Vagina (tissue), 2 donors: Measurements from ENCODE around the gene SDHAF1. TPM values are rescaled to one million over a fixed set of nuclear protein-coding genes. Genes with fewer than 3 reads are reported as not detected.

Source experiments
- DNase-seq, 2 donors: peaks; one replicate each; pipeline ENCODE4 v3.0.0-alpha.2; 2017; ENCODE audit errors: extremely low spot score in 2 of 2
- H3K27ac ChIP-seq: fragments of 200-600 bp; sonication (generic); one replicate; pipeline ENCODE4 v1.5.1; 2019
- H3K27me3 ChIP-seq: fragments of 200-600 bp; sonication (generic); one replicate; pipeline ENCODE4 v1.5.1; 2019
- H3K36me3 ChIP-seq, 2 donors: fragments of 200-600 bp; sonication (generic); one replicate each; pipeline ENCODE4 v1.5.1; 2017 to 2019
- H3K4me1 ChIP-seq: fragments of 200-600 bp; sonication (generic); one replicate; pipeline ENCODE4 v1.5.1; 2019
- H3K4me3 ChIP-seq, 2 donors: fragments of 200-600 bp; sonication (generic); 1 replicate in 1 of 2; 2 replicates in 1 of 2; pipeline ENCODE4 v1.5.1; 2016 to 2019
- H3K9me3 ChIP-seq: fragments of 200-600 bp; sonication (generic); one replicate; pipeline ENCODE4 v1.5.1; 2019
- POLR2A ChIP-seq, 2 donors: fragments of 450-650 bp; IDR thresholded peaks; one replicate each; pipeline ENCODE4 v1.6.1; 2017; ENCODE audit warnings: antibody characterized with exemption in 2 of 2, mild to moderate bottlenecking in 2 of 2, moderate library complexity in 2 of 2
- POLR2AphosphoS5 ChIP-seq, 2 donors: sonication (generic); formaldehyde crosslinking; IDR thresholded peaks; one replicate each; pipeline ENCODE4 v1.9.0; 2017; ENCODE audit warnings: antibody characterized with exemption in 2 of 2, mild to moderate bottlenecking in 2 of 2, low read depth in 1 of 2; ENCODE audit not compliant: insufficient read depth in 1 of 2
- intact Hi-C: fragments of 100-400 bp; cut with DNase I; formaldehyde crosslinking; loops from one replicate; pipeline ENCODE4 v1.15.1; 2023
- small RNA-seq: library from RNA; depleted of rRNA; stranded (forward); fragments of <200 nt; gene quantifications from one replicate; pipeline ENCODE3, GENCODE V24; 2016
- total RNA-seq: library from RNA; depleted of rRNA; stranded (reverse); fragments of >200 nt; gene quantifications from one replicate; pipeline ENCODE4 v1.2.3, GENCODE V29; 2016
- TF ChIP-seq, protein P1 (sequence below), 3 experiments: fragments of 450-650 bp in 2 of 3; fragments of 200-600 bp in 1 of 3; sonication (generic) in 1 of 3; IDR thresholded peaks; one replicate each; pipeline ENCODE4 v1.5.1; 2017 to 2019; ENCODE audit warnings: antibody characterized with exemption in 3 of 3, mild to moderate bottlenecking in 2 of 3, moderate library complexity in 2 of 3

The SDHAF1 gene
- total RNA-seq, 1 donor from 2014 or later = 46.9 TPM

DNA sequence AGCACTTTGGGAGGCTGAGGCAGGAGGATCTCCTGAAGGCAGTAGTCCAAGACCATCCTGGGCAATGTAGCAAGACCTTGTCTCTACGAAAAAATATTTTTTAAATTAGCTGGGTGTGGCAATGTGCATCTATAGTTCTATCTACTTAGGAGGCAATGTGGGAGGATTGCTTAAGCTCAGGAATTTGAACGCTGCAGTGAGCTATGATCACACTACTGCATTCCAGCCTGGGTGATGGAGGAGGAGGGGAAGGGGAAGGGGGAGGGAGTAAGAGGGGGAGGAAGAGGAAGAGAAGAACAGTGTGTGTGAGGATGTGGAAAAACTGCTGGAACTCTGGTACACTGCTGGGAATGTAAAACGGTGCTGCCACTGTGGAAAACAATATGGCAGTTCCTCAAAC, 46.8 kb downstream of the SDHAF1 start:
- no peaks in the 10 kb centered on the region for H3K9me3 ChIP-seq
- no peaks in the 10 kb centered on the region for H3K36me3 ChIP-seq
- peak overlapping the region; percentile 69 for H3K27ac ChIP-seq
- H3K4me3 ChIP-seq = no peak overlapping the region
- no peaks in the 10 kb centered on the region for H3K27me3 ChIP-seq
- no peak for TF ChIP-seq POLR2A (IDR thresholded peaks at IDR 0.05)
- TF ChIP-seq, protein P1, sequence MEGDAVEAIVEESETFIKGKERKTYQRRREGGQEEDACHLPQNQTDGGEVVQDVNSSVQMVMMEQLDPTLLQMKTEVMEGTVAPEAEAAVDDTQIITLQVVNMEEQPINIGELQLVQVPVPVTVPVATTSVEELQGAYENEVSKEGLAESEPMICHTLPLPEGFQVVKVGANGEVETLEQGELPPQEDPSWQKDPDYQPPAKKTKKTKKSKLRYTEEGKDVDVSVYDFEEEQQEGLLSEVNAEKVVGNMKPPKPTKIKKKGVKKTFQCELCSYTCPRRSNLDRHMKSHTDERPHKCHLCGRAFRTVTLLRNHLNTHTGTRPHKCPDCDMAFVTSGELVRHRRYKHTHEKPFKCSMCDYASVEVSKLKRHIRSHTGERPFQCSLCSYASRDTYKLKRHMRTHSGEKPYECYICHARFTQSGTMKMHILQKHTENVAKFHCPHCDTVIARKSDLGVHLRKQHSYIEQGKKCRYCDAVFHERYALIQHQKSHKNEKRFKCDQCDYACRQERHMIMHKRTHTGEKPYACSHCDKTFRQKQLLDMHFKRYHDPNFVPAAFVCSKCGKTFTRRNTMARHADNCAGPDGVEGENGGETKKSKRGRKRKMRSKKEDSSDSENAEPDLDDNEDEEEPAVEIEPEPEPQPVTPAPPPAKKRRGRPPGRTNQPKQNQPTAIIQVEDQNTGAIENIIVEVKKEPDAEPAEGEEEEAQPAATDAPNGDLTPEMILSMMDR (IDR thresholded peaks at IDR 0.05) = no peak
- no peak for TF ChIP-seq POLR2AphosphoS5 (IDR thresholded peaks at IDR 0.05; ENCODE audit: insufficient read depth in 1 of 2, low read depth in 1 of 2)
- peaks cover 9% of the 10 kb centered on the region for H3K4me1 ChIP-seq
- intact Hi-C loops = no loop called here
- DNase-seq = no peak

DNA sequence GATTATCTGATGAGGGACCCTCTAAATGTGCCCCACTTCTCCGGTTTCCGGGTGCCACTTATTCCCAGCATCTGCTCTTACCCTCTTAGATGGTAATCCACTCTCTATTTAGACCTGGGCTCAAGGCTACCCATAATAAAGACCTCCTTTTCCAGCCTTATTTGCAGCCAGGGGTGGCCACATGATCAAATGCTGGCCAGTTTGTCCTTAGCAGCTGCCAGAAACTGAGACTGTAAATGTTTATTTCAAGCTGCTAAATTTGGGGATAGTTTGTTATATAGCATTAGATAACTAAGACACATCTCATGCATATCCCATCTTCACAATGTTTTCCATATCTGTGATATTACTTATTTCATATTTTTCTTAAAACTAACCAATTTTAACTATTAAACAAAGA, 49.0 kb downstream of the SDHAF1 start:
- Histone ChIP-seq H3K27ac (peak overlapping the region; percentile 54), H3K4me3 (no peak overlapping the region), H3K9me3 (no peaks in the 10 kb centered on the region), H3K36me3 (no peaks in the 10 kb centered on the region), H3K27me3 (no peaks in the 10 kb centered on the region), H3K4me1 (peaks cover 9% of the 10 kb centered on the region)
- no peak for DNase-seq
- TF ChIP-seq, protein P1 (IDR thresholded peaks at IDR 0.05) = no peak
- no peak for TF ChIP-seq POLR2AphosphoS5 (IDR thresholded peaks at IDR 0.05; ENCODE audit: insufficient read depth in 1 of 2, low read depth in 1 of 2)
- no peak for TF ChIP-seq POLR2A (IDR thresholded peaks at IDR 0.05)
- intact Hi-C loops = no loop called here

Small RNA genes within 50 kb of the gene (small RNA-seq; reads per million reads assigned to genes)
- gene AF038458.1 = not detected

Other genes with a start within 250 kb of the SDHAF1 start
- gene U2AF1L4, start 249.8 kb upstream of the SDHAF1 start, total RNA-seq = 6.6 TPM
- 28.2 TPM for gene PSENEN, start 249.5 kb upstream of the SDHAF1 start, total RNA-seq
- 11.3 TPM for gene LIN37, start 246.6 kb upstream of the SDHAF1 start, total RNA-seq
- gene HSPB6, start 238.2 kb upstream of the SDHAF1 start, total RNA-seq = 238 TPM
- 13.8 TPM for gene PROSER3, start 237.0 kb upstream of the SDHAF1 start, total RNA-seq
- 35.4 TPM for gene ARHGAP33, start 219.6 kb upstream of the SDHAF1 start, total RNA-seq
- gene PRODH2, start 182.3 kb upstream of the SDHAF1 start, total RNA-seq = not detected
- not detected for gene NPHS1, start 142.7 kb upstream of the SDHAF1 start, total RNA-seq
- not detected for gene KIRREL2, start 138.3 kb upstream of the SDHAF1 start, total RNA-seq
- 1.5 TPM for gene APLP1, start 126.6 kb upstream of the SDHAF1 start, total RNA-seq
- 15.7 TPM for gene NFKBID, start 94.6 kb upstream of the SDHAF1 start, total RNA-seq
- gene HCST, start 92.7 kb upstream of the SDHAF1 start, total RNA-seq = 9.1 TPM
- 68.5 TPM for gene TYROBP, start 86.9 kb upstream of the SDHAF1 start, total RNA-seq
- 9.1 TPM for gene LRFN3, start 58.8 kb upstream of the SDHAF1 start, total RNA-seq
- gene SYNE4, start 13.6 kb downstream of the SDHAF1 start, total RNA-seq = 2.0 TPM
- gene ALKBH6, start 19.0 kb downstream of the SDHAF1 start, total RNA-seq = 21.9 TPM
- 31.9 TPM for gene CLIP3, start 37.7 kb downstream of the SDHAF1 start, total RNA-seq
- 12.0 TPM for gene THAP8, start 59.1 kb downstream of the SDHAF1 start, total RNA-seq
- 2.5 TPM for gene WDR62, start 59.7 kb downstream of the SDHAF1 start, total RNA-seq
- gene OVOL3, start 116.0 kb downstream of the SDHAF1 start, total RNA-seq = not detected
- gene POLR2I, start 119.7 kb downstream of the SDHAF1 start, total RNA-seq = 108 TPM
- 105 TPM for gene TBCB, start 120.3 kb downstream of the SDHAF1 start, total RNA-seq
- gene CAPNS1, start 144.9 kb downstream of the SDHAF1 start, total RNA-seq = 181 TPM
- gene COX7A1, start 157.3 kb downstream of the SDHAF1 start, total RNA-seq = 33.1 TPM
- gene ZNF565, start 219.5 kb downstream of the SDHAF1 start, total RNA-seq = 3.9 TPM
- gene ZNF146, start 219.9 kb downstream of the SDHAF1 start, total RNA-seq = 42.2 TPM